Aortic smooth muscle cell (primary cell): ENCODE results near the gene NUF2. TPM values are rescaled to one million over a fixed set of nuclear protein-coding genes. Genes with fewer than 3 reads are reported as not detected.

Experiments used
- total RNA-seq: library from RNA; depleted of rRNA; stranded (reverse); fragments of >200 nt; gene quantifications from 2 replicates; pipeline ENCODE4 v1.2.3, GENCODE V29; 2014

Gene NUF2
- total RNA-seq = 9.7 and 11.8 TPM in 2 replicates

DNA sequence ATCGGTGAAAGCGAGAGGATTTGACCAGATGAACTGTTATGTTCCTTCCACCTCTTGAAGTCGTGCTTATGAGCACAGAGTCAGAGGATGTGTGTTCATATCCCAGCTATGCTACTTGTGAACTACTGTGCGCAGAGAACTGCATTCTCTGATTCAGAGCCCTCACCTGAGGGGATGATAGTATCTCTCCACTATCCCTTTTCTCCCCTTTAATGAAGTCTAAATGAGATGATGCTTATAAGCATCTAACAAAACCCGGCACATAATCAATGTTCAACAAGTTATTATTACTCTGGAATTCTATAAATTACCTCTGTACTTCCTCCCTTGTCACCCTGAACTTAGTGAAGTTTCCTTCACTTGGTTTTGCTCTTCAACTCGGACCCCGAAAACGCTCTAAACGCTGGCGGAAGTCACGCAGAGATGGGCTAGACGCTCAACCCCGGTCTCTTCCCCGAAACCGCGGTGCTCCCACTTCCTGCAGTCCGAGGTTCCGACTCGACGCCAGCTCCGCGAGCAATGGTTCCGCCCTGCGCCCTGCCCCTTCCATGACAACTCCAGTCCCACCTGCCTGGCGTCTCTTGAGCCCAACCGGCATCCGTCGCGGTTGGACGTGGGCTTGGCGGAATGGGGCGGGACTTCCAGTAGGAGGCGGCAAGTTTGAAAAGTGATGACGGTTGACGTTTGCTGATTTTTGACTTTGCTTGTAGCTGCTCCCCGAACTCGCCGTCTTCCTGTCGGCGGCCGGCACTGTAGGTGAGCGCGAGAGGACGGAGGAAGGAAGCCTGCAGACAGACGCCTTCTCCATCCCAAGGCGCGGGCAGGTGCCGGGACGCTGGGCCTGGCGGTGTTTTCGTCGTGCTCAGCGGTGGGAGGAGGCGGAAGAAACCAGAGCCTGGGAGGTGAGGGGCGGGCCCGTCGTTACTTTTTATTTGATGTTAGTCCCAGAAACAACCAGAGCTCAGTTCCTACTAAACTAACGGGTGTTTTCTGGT is at the start of gene NUF2:
NUF2 (plus strand) TSS at position 644 of the 995 bp plus-strand sequence. CDS start 4,098 bp downstream, outside the sequence.

Other genes with a start within 250 kb of the NUF2 start
- gene RGS5, start 119.0 kb upstream of the NUF2 start, total RNA-seq = 12.7 and 76.0 TPM in 2 replicates